IgD-negative memory B cell (primary cell): ENCODE data around the gene CORT. TPM values are rescaled to one million over a fixed set of nuclear protein-coding genes. Genes with fewer than 3 reads are reported as not detected.

Experiments
- H3K27ac Mint-ChIP-seq, 3 donors: one replicate each; pipeline ENCODE4 v1.8.0; 2020 to 2022; ENCODE audit warnings: mild to moderate bottlenecking in 3 of 3, mixed read lengths in 3 of 3, moderate library complexity in 1 of 3
- H3K27me3 Mint-ChIP-seq: one replicate; pipeline ENCODE4 v1.8.0; 2021; ENCODE audit warnings: mixed read lengths
- H3K36me3 Mint-ChIP-seq: one replicate; pipeline ENCODE4 v1.8.0; 2020; ENCODE audit warnings: mild to moderate bottlenecking, mixed read lengths
- H3K4me1 Mint-ChIP-seq, 3 donors: one replicate each; pipeline ENCODE4 v1.8.0; 2020 to 2022; ENCODE audit warnings: mixed read lengths in 3 of 3, mild to moderate bottlenecking in 1 of 3
- H3K4me3 Mint-ChIP-seq, 4 donors: one replicate each; pipeline ENCODE4 v1.8.0; 2020 to 2022; ENCODE audit warnings: mild to moderate bottlenecking in 4 of 4, mixed read lengths in 4 of 4, moderate library complexity in 3 of 4
- H3K9me3 Mint-ChIP-seq, 3 donors: one replicate each; pipeline ENCODE4 v1.8.0; 2020 to 2021; ENCODE audit warnings: mixed read lengths in 3 of 3, mild to moderate bottlenecking in 1 of 3
- polyA plus RNA-seq: library from polyadenylated mRNA; unstranded; fragments of 300-500 nt; fragmentation: Illumina TruSeq; gene quantifications from one replicate; pipeline ENCODE4 v1.2.3, GENCODE V29; 2021

CORT gene
- polyA plus RNA-seq, 1 donor from 2014 or later, result not detected

- H3K27me3 Mint-ChIP-seq, result no peaks in the 10 kb centered on the region
- peaks cover 29 to 45% (median 39%) of the 10 kb centered on the region in 3 donors for H3K4me1 Mint-ChIP-seq
- H3K27ac Mint-ChIP-seq, result peak overlapping the region; percentile 82 to 92 (median 90)
- no peaks in the 10 kb centered on the region for H3K36me3 Mint-ChIP-seq
- peak overlapping the region; percentile 88 to 97 (median 92) for H3K4me3 Mint-ChIP-seq
- H3K9me3 Mint-ChIP-seq, result no peaks in the 10 kb centered on the region
These were observed 25.7 kb downstream of the CORT start for GRCh38 chr1:10475510-10475909.

GRCh38 chr1:10479296-10479695 is 29.5 kb downstream of the CORT start:
- Mint-ChIP-seq H3K27ac (no peak overlapping the region), H3K4me3 (peak overlapping the region in 2 of 4 donors; percentile 16 to 40), H3K4me1 (peaks cover 14 to 37% (median 28%) of the 10 kb centered on the region in 3 donors)

GRCh38 chr1:10480614-10481013 is 30.8 kb downstream of the CORT start:
- Mint-ChIP-seq H3K9me3 (no peaks in the 10 kb centered on the region), H3K4me1 (peaks cover 10 to 28% (median 27%) of the 10 kb centered on the region in 3 donors), H3K4me3 (no peak overlapping the region), H3K36me3 (no peaks in the 10 kb centered on the region), H3K27me3 (no peaks in the 10 kb centered on the region), H3K27ac (no peak overlapping the region)

More at GRCh38 chr1:10479296-10479695, 29.5 kb downstream of the CORT start:
- H3K9me3 Mint-ChIP-seq, result no peaks in the 10 kb centered on the region
- no peaks in the 10 kb centered on the region for H3K36me3 Mint-ChIP-seq
- no peaks in the 10 kb centered on the region for H3K27me3 Mint-ChIP-seq

- H3K9me3 Mint-ChIP-seq, result no peaks in the 10 kb centered on the region
- peaks cover 6 to 15% (median 11%) of the 10 kb centered on the region in 3 donors for H3K4me1 Mint-ChIP-seq
- H3K4me3 Mint-ChIP-seq, result peak overlapping the region in 1 of 4 donors; percentile 41
- H3K27ac Mint-ChIP-seq, result no peak overlapping the region
- no peaks in the 10 kb centered on the region for H3K27me3 Mint-ChIP-seq
- H3K36me3 Mint-ChIP-seq, result peaks cover 2% of the 10 kb centered on the region
These were observed 34.7 kb downstream of the CORT start for GRCh38 chr1:10484521-10484920.

- no peaks in the 10 kb centered on the region for H3K9me3 Mint-ChIP-seq
- H3K4me1 Mint-ChIP-seq, result peaks cover 0 to 15% (median 6%) of the 10 kb centered on the region in 3 donors
- no peak overlapping the region for H3K27ac Mint-ChIP-seq
- H3K27me3 Mint-ChIP-seq, result no peaks in the 10 kb centered on the region
- H3K4me3 Mint-ChIP-seq, result no peak overlapping the region
- peaks cover 2% of the 10 kb centered on the region for H3K36me3 Mint-ChIP-seq
These were observed 39.6 kb downstream of the CORT start for GRCh38 chr1:10489291-10490055.

GRCh38 chr1:10490286-10490970 is 40.6 kb downstream of the CORT start:
- Mint-ChIP-seq H3K27me3 (no peaks in the 10 kb centered on the region), H3K4me3 (no peak overlapping the region), H3K4me1 (peaks cover 7 to 19% (median 9%) of the 10 kb centered on the region in 3 donors), H3K27ac (no peak overlapping the region), H3K36me3 (peaks cover 2% of the 10 kb centered on the region), H3K9me3 (no peaks in the 10 kb centered on the region)

- Mint-ChIP-seq H3K4me3 (peak overlapping the region in 3 of 4 donors; percentile 27 to 92 (median 52)), H3K9me3 (no peaks in the 10 kb centered on the region), H3K27me3 (no peaks in the 10 kb centered on the region), H3K27ac (peak overlapping the region in 2 of 3 donors; percentile 93 to 95), H3K4me1 (peaks cover 8 to 26% (median 13%) of the 10 kb centered on the region in 3 donors), H3K36me3 (no peaks in the 10 kb centered on the region)
These were observed 44.6 kb downstream of the CORT start for GRCh38 chr1:10494418-10494753.

- H3K27me3 Mint-ChIP-seq, result no peaks in the 10 kb centered on the region
- peaks cover 8 to 21% (median 13%) of the 10 kb centered on the region in 3 donors for H3K4me1 Mint-ChIP-seq
These were observed 45.1 kb downstream of the CORT start for GRCh38 chr1:10494754-10495474.

GRCh38 chr1:10495475-10495817 is 45.6 kb downstream of the CORT start:
- Mint-ChIP-seq H3K27me3 (no peaks in the 10 kb centered on the region), H3K4me3 (peak overlapping the region; percentile 27 to 94 (median 89)), H3K4me1 (peaks cover 5 to 20% (median 13%) of the 10 kb centered on the region in 3 donors), H3K9me3 (no peaks in the 10 kb centered on the region), H3K36me3 (no peaks in the 10 kb centered on the region), H3K27ac (peak overlapping the region; percentile 43 to 95 (median 93))

More at GRCh38 chr1:10494754-10495474, 45.1 kb downstream of the CORT start:
- Mint-ChIP-seq H3K27ac (peak overlapping the region; percentile 43 to 95 (median 93)), H3K9me3 (no peaks in the 10 kb centered on the region), H3K36me3 (no peaks in the 10 kb centered on the region), H3K4me3 (peak overlapping the region; percentile 27 to 94 (median 89))

GRCh38 chr1:10495952-10496351 is 46.1 kb downstream of the CORT start:
- peak overlapping the region in 2 of 4 donors; percentile 25 to 60 for H3K4me3 Mint-ChIP-seq
- peak overlapping the region; percentile 43 to 95 (median 93) for H3K27ac Mint-ChIP-seq
- no peaks in the 10 kb centered on the region for H3K27me3 Mint-ChIP-seq
- H3K36me3 Mint-ChIP-seq, result no peaks in the 10 kb centered on the region
- peaks cover 5 to 20% (median 13%) of the 10 kb centered on the region in 3 donors for H3K4me1 Mint-ChIP-seq
- no peaks in the 10 kb centered on the region for H3K9me3 Mint-ChIP-seq

GRCh38 chr1:10497109-10497508 is 47.3 kb downstream of the CORT start:
- H3K27ac Mint-ChIP-seq, result no peak overlapping the region
- H3K27me3 Mint-ChIP-seq, result no peaks in the 10 kb centered on the region
- peaks cover 8 to 20% (median 16%) of the 10 kb centered on the region in 3 donors for H3K4me1 Mint-ChIP-seq
- no peaks in the 10 kb centered on the region for H3K36me3 Mint-ChIP-seq
- peak overlapping the region in 1 of 4 donors; percentile 4 for H3K4me3 Mint-ChIP-seq
- H3K9me3 Mint-ChIP-seq, result no peaks in the 10 kb centered on the region

GRCh38 chr1:10498231-10498630 is 48.4 kb downstream of the CORT start:
- peak overlapping the region in 1 of 3 donors; percentile 42 for H3K27ac Mint-ChIP-seq
- no peaks in the 10 kb centered on the region for H3K27me3 Mint-ChIP-seq
- H3K4me1 Mint-ChIP-seq, result peaks cover 11 to 23% (median 19%) of the 10 kb centered on the region in 3 donors
- peak overlapping the region in 2 of 4 donors; percentile 3 to 23 for H3K4me3 Mint-ChIP-seq
- no peaks in the 10 kb centered on the region for H3K36me3 Mint-ChIP-seq
- H3K9me3 Mint-ChIP-seq, result no peaks in the 10 kb centered on the region
